Left renal cortex interstitium (tissue), 4 donors: Measurements from ENCODE around the gene MAGOH. TPM values are rescaled to one million over a fixed set of nuclear protein-coding genes. Genes with fewer than 3 reads are reported as not detected.

Experiments used
- DNase-seq, 4 donors: peaks; one replicate each; pipeline ENCODE4 v3.0.0-alpha.2; 2013; ENCODE audit warnings: low read depth in 4 of 4, low spot score in 2 of 4, missing footprints in 1 of 4
- polyA plus RNA-seq, 4 donors: library from polyadenylated mRNA; unstranded; fragments of 120-200 nt; gene quantifications; one replicate each; pipeline ENCODE4 v1.2.1, GENCODE V29; 2013; ENCODE audit not compliant: insufficient read length in 4 of 4

Gene MAGOH
- polyA plus RNA-seq, 4 donors, result 78.6 to 94.4 (median 92.6) TPM

DNA sequence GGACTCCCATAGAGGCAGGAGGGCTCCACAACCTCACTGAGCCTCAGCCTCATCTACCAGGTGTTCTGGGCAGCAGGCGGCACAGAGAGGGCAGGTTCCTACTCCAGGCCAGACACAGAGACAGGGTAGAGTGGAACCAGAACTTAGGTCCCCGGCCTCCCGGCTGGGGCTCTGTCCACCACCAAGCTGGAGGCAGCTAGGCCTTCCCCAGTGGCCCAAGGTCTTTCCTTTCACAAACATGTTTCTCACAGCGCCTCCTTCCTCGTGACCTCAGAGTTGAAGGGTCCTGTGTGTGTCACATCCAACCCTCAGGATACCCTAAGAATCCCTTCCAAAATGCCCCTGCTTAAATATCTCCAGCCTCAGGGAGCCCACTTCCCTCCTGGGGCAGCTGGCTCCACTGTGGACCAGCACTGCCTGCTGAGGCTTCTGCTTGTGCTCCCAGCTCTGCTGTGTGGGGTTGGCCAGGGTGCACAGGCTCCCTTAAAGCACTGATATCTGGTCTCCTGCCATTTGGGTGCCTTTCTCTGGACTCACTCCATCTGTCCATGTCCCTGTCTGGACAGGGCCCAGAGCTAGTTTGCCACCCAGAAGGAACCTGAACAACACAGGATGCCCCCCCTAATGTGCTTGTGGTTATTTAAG is 33.2 kb upstream of the MAGOH start:
- no peak for DNase-seq

DNA sequence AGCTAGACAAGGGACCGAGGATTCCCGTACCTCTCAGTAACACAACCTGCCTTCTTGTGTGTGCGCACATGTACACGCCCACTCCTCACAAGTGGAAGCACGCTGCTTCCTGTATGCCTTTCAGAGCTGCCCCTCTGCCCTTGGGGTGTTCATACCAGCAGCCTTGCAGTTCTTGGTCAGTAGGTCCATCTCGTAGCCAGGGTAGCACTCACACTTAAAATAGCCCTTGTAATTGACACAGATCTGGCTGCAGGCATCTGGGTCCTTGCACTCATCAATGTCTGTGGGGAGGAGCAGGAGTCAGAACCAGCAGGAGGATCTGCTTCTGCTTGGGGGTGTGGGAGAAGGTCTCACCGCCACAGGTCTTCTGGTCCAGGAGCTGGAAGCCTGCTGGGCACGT is 32.6 kb upstream of the MAGOH start:
- DNase-seq, result no peak

DNA sequence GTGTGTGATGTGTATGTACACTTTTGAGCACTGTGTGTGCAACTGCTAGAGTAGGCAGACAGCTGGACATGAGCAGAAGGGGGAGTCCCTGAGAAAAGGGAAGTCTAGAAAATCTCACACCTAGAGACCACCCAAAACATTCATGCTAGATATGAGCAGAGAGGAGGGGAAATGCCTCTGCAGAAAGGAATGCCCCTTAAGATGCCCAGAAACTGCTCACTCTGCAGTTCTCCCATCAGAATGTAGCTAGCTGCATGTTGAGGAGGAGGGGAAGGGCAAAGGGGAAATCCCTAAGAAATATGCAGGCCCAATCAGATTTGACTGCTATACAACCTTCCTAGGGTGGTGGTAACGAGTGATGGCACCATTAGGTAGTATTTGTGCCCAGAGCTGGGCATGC is 31.8 kb upstream of the MAGOH start:
- DNase-seq, result no peak

DNA sequence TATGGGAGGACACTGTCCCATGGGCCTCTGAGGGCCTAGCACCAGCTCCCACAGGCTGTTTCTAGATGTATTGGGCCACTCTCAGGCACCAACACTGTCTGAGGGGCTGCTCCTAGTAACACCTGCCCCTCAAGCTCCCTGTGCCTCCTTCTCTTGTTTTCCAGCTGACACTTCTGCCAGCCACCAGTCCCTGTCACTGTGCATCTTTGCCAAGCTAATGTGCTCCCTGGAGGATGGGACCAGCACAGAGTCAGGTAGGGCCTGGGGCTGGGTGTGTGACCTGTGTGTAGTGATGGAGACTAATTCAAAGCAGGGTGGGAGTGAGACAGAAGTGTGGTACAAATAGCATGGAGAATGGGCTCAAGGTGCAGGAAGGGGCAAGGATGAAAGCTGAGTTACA is 29.4 kb upstream of the MAGOH start:
- DNase-seq, result no peak

DNA sequence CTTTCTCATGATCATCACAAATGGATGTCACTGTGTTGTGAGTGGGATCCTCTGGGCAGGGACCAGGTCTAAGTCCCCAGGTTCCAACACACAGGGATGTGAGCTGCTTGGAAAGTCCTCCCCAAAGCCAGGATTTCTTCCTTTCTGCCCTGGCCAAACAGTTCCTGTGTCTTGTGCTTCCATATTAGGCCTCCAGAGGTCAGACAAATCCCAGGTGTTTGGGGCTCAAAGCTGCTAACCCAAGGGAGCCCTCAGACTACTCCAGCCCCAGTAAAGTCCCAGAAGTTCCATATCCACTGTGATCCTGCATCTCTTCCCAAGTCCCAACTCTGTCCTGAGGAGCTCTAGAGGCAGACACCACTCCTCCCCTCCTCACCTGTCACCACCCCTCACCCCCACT is 27.7 kb upstream of the MAGOH start:
- no peak for DNase-seq

DNA sequence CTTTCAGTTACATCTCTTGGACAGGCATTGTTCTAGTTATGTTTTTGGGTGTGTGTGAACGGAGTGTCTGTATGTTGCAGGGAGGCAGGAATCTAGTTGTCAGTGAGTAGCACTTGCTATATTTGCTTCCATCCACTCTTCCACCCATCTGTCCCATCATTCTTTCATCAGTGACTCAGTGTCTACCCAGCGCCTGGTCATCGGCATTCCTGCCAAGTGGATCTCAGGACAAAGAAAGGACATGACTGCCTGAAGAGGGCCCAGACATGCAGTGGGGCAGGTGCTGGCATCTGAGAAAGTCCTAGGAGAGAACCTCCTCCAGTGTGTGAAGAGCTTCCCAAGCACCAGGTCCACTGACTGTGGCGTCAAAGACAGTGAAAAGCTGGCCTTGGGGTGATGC is 27.3 kb upstream of the MAGOH start:
- no peak for DNase-seq

DNA sequence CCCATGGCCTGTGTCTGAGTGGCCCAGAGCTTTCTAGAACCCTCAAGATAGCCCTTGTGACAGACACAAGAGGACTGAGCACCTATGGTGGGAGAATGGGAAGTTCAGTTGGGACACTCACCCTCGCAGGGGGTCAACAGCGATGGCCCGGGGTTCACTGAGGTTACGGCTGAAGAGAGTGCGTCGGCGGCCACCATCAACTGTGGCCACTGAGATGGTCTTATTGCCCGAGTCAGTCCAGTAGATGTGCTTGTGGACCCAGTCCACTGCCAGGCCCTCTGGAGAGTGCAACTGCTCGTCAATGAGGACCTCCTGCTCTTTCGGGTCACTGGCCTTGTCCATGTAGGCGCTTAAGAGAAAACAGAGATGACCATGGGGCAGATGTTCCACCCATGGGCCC is 25.7 kb upstream of the MAGOH start:
- DNase-seq, result no peak

DNA sequence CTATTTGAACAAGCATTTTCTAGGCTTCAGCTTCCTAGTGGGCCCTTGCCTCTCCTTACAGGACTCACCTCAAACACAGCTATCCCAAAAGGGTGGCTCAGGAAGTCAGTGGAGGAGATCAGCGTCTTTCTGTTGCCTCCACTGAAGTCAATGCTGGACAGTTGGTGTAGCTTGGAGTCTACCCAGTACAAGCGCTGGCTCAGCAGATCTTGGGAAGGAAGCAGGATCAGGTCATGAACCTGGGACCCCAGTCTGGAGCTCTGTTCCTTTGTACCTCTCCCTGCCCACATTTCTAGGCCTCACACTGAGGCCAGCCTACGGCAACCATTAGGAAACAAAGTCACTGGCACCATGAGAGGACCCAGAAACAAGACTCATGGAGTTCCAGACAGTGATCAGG is 23.7 kb upstream of the MAGOH start:
- DNase-seq, result no peak

DNA sequence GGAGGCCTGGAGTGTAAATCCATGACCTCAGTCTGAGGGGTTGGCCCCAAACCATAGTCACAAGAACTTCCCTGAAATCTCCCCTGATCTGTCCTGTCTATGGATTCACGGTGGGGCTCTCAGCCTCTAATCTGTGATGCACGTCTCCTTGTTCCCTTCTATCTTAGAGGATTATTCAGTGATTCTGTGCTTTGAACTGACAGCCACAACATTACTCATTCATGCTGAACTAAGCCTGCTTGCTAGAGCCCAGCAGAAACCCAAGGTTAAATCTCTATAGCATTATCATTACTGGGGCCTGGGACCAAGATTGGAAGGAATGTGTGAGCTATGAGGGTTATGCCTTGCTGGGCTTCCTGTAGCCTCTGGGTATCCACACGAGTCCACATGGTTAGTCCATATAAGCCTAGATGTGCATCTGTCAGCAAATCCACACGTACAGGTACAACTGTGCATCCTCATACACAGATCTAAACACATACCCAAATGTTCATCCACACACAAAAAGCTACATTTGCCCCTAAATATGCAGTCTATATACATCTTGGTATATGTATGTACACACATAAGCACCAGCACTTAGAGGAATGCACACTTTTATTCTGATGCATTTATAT is 22.4 kb upstream of the MAGOH start:
- DNase-seq, result no peak

DNA sequence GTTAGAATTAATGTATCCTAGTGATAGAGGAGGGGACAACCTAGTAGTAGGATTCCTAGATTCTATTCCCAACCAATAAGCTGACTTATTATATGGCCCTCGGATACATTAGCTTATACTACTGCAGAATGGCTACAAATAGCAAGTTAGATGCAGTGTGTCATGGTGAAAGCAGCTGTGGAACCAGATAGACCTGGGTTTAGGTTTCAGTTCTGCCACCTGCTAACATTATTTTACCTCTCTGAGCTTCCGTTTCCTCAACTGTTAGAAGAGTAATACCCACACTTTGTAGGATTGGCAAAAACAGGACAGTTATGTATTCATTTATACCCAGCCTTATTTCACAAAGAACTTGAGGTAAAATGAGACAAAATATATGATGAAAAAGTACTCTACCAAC is 21.6 kb upstream of the MAGOH start:
- DNase-seq, result no peak

DNA sequence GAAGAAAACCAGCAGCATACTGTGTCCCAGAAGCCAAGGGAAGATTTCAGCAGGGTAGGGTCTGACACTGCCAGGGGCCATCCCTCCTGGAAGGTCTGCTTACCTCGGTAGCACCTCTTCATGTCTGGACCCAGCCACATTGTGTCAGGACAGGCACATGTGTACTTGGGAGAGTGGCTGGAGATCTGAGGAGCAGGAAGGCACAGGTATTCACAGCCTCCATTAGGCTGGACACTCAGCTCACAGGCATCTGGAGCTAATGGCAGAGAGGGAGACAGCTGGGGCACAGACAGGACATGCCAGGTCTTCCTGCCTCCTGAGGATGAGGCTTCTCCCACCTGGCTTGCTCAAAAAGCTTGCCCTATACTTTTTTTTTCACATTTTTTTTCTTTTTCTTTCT is 19.9 kb upstream of the MAGOH start:
- DNase-seq, result no peak

DNA sequence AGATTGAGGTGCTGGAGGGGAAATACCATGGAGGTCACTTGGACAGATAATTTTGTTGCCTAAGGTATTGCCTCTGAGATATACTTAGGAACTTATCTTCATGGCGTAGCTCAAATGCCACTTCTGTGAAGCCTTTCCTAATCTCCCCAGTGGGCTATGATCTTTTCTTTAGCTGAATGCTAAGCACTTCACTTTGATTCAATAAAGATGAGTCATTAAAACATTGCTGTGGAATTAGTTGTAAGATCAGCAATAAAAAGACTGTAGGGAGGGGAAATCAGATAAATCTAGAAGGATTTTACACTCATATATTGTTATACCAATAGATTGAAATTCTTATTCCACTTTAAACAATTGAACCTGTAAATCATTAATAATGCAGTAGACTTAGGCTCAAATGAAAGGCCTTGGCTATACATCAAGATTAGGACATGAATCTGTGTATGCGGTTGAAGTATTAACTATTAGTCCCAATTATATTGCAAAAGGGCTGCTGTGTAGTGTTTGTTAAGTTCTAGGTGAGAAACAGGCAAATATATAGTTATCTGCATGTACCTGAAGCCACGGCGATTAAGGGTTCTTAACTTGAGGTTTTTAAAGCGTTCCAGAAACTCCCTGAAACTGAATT is 19.2 kb upstream of the MAGOH start:
- no peak for DNase-seq

DNA sequence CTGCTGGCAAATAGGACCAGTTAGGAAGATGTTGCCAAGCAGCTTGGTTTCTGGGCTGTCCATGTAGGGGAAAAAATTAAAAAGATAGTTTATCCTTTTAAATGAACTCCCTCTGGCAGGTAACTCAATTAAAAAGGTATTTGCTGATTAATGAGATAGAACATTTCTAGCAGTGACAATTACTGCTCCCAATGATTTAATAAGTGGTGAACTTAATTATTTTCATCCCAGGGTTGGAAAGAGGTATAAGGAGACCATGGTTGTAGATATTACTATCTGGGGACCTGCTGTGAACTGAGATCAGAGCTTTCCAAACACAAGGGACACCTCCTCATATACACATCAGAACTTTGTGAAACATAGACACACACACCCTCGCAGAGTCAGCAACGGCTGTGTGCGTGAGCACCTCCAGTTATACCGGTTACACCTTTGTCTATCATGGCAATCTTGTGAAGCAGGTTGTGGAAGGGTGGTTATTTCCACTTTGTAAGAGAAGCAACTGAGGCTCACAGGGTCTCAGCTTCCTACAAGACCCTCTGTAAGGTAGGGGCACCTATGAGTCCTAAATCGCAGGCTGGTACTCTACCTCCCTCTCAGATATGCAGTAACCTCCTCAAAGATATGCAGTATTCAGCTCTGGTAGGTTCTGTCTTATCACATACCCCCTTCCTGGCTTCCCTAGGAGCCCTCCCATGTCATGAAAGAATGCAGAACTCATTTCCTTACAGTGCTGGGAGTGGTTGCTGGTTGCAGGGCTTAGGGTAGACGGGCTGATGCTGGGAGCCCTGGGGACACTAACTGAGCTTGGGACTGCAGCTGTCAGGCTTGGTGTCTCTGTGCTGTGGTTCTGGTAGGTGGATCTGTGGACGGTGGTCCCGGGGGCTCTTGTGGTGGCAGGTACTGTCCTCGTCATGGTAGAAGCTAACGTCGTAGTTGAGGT is 18.5 kb upstream of the MAGOH start:
- DNase-seq, result no peak

DNA sequence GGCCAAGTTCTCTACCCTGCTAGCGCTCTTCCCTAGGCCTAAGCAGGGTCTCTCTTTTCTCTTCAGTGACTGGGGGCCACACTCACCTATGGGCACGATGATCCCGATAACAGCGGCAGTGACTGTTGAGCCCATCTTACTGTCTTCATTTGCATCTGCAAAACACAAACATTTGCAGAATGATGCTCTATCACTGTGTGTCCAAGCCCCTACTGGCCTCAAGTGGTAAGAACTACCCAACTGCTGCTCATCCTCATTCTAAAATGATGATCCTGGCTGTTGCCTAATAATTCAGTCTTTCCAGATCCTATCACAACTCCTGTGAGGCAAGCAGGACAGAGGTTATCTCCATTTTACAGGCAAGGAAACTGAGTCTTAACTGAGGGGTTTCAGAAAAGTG is 16.7 kb upstream of the MAGOH start:
- no peak for DNase-seq

DNA sequence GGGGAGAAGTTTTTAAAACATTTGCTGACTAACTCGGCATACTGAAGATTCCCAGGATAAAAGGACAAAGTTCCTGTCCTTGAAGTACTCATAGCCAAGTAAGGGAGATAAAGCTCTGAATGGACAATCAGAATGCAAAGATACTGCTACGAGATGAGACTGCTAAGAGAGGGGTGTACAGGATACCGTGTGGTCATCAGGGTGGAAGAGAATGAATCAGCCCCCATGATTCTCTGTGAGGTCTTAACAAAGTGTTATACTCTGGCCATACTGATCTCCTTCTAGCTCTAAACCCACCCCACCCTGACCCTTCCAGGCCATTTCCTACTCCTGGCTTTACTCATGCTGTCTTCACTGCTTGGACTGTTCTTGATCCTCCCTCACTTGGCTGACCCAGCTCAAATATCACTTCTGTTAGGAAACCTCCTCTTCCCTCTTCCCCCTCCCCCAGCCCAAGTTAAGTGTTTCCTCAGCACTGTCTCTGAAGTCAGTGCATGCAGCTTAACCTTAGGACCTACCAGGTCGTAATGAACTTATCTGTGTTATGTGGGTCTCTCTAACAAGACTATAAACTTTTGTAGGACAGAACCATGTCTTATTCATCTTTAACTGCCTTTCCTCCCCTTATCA is 15.8 kb upstream of the MAGOH start:
- no peak for DNase-seq

DNA sequence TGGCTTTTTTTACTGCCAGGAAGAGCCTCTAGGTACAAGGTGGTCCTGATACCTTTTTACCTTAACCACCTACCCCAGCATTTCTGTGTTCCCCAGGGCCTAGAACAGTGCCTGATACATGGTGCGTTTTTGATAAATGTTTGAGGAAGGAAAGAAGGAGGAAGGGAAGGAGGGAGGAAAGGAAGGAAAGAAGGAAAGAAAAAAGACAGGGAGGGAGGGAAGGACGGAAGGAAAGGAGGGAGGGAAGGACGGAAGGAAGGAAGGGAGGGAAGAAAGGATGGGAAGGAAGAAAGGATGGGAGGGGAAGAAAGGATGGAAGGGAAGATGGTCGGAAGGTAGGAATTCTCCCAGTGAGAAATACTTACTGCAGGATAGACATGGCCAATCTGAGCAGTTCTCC is 12.0 kb upstream of the MAGOH start:
- no peak for DNase-seq

DNA sequence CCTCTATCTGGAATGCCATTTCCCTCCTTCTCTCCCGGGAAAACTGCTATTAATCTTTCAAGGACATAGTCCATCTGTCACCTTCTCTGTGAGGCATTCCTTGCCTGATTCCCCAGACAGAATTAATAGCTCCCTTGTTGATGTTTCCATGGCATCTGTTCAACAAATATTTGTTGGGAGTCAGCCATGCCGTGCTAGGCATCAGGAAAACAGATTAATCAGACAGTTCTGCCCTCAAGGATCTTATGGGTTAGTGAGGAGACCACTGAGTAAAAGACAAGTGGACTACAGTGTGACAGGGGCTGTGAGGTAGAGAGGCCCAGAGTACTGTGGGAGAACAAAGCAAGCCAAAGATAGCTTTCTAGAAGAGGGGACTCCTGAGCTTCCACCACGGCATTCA is 11.4 kb upstream of the MAGOH start:
- DNase-seq, result no peak

DNA sequence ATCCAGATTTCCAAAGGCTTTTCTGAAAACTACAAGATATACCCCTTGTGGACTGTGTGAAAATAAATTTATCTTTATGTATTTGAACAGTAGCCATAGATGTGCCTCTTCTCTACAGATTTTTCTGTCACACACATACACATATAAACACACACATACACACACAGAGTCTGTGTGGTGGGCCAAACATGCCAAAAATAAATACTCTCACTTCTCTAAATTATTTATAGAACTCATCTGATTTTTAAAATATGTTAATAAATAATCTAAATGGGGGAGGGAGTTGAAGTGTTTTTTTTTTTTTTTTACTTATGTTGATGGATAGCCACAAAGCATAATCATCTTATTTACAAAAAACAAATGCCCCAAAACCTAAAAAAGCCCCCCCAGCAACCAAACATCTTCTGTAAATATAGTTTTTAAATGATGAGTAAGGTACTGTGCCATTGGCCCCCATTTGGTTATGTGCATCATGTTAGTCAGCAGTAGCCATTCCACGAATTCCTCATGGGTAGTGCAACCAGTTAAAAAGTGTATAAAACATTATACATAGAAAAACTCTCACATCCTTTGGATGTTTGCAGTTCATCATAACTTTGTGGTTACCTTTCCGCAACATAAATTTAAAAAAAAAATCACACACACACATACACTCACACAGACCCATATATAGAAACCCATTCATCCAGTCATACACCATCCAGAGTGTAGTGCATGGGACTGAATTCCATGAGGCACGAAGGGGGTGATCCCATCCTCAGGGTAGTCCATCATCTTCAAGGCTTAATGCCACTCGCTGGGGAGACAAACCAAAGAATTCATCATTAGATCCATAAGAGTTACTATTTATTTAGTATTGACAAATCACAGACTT is 8.2 kb upstream of the MAGOH start:
- no peak for DNase-seq

DNA sequence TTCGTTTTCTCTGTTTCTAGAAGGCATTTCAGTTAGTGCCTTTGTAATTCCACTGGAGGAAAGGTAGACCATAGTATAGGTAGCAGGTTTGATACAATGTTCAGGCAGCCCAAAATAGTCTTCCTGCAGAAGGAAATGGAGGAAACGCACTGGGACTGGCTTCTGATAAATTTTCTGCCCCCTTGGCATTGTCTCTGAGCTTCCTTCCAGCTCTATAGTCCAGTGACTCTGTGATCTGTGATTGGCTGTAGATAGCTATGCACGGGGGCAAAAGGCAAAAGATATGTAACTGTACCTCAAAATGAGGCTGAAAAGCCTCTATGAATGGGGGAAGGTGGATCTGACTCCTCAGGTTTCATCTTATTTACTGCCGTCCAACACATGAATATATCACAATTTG is 5.8 kb upstream of the MAGOH start:
- DNase-seq, result no peak

DNA sequence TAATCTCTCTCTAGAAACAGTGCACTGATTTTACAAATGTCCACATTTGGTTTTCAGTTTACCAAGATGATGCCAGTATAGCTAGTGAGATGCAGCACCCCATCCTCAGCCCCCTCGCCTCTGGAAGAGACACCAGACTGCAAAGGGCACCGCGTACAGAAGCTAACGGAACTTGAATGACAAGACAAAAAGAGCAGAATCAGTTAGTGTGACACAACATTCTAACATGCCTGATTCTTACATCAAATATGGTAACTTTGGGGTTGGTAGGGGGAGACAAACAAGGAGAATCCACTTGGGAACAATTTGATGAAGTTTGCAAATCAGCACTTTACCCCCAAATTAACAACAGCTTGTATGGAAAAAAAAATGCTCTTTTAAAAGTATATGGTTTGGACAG is 4.1 kb upstream of the MAGOH start:
- no peak for DNase-seq
